Thoracic aorta endothelial cell (primary cell): ENCODE data around the gene IL20. TPM values are rescaled to one million over a fixed set of nuclear protein-coding genes. Genes with fewer than 3 reads are reported as not detected.

Experiments
- total RNA-seq: library from RNA; depleted of rRNA; stranded (reverse); fragments of >200 nt; gene quantifications from 2 replicates; pipeline ENCODE4 v1.2.3, GENCODE V29; 2012

The IL20 gene
- total RNA-seq, result not detected in 2 replicates

GRCh38 chr1:206864939-206865671 lies at the start of gene IL20:
Gene IL20 (plus strand): TSS chr1:206865623. CDS start chr1:206865853, 230 bp downstream.

GRCh38 chr1:206897175-206897574 lies 31.8 kb downstream of the IL20 start, which contains the start of gene IL24:
Gene IL24 (plus strand): TSS chr1:206897443. CDS start chr1:206897833, 390 bp downstream.

Other genes with a start within 250 kb of the IL20 start
- gene DYRK3, start 230.1 kb upstream of the IL20 start, total RNA-seq, result 13.4 and 22.4 TPM in 2 replicates
- 29.9 and 38.1 TPM in 2 replicates for gene MAPKAPK2, start 180.7 kb upstream of the IL20 start, total RNA-seq
- not detected in 2 replicates for gene IL19, start 94.8 kb upstream of the IL20 start, total RNA-seq
- not detected in 2 replicates for gene IL10, start 93.1 kb upstream of the IL20 start, total RNA-seq
- not detected in 2 replicates for gene IL24, start 31.8 kb downstream of the IL20 start, total RNA-seq
- gene FCMR, start 56.3 kb downstream of the IL20 start, total RNA-seq, result 0.14 TPM in 1 of 2 replicates, not detected in the other
- not detected in 2 replicates for gene PIGR, start 80.8 kb downstream of the IL20 start, total RNA-seq
- gene FCAMR, start 104.8 kb downstream of the IL20 start, total RNA-seq, result not detected in 2 replicates
- not detected in 2 replicates for gene C1orf116, start 167.1 kb downstream of the IL20 start, total RNA-seq
- 12.9 and 13.6 TPM in 2 replicates for gene YOD1, start 185.6 kb downstream of the IL20 start, total RNA-seq
- gene PFKFB2, start 187.7 kb downstream of the IL20 start, total RNA-seq, result 1.2 and 1.4 TPM in 2 replicates
- not detected in 2 replicates for gene C4BPB, start 223.2 kb downstream of the IL20 start, total RNA-seq
- not detected in 2 replicates for gene C4BPA, start 238.6 kb downstream of the IL20 start, total RNA-seq